ENCODE results near the gene RAI1.
A peak's percentile ranks its signal among the peaks of the same experiment; 100 is the strongest.
"Not testable (repeated sequence)": the region's sequence is repeated elsewhere in the genome, so short reads cannot be mapped to it uniquely, and the experiment has no call there.

RAI1 gene

DNA sequence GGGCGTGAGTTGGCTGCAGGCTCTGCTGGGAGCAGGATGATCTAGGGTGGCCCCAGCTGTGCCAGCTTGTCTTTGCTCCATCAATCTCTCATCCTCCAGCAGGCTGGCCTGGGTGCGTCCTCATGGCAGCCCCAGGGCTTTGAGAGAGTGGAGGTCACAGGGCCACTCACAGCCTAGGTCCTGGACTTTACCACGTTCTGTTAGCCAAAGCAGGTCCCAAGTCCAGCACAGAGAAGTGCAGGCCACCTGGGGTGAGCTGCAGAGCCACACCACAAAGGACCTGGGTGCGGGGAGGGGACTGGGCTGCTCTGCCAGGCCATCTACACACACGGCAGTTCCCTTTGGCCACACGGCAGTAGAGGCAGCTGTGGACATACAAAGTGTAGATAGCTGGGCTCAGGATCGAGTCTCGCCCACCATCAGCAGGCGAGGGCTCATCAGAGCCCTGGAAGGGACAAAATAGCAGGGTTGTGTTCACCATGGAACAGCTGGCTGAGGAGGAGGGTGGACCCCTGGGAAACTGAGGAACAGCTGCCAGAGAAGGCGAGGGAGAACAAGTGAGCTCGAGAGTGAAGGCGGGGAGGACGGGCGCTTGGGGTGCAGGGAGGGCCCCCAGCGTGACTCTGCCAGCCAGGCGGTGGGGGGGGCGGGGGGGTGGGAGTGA is 125.5 kb downstream of the RAI1 start:
- in situ Hi-C loops (cut with MboI; ENCODE audit: low sequenced_read_pairs, unreplicated experiment) = no loop called here
- TF ChIP-seq, protein P1, sequence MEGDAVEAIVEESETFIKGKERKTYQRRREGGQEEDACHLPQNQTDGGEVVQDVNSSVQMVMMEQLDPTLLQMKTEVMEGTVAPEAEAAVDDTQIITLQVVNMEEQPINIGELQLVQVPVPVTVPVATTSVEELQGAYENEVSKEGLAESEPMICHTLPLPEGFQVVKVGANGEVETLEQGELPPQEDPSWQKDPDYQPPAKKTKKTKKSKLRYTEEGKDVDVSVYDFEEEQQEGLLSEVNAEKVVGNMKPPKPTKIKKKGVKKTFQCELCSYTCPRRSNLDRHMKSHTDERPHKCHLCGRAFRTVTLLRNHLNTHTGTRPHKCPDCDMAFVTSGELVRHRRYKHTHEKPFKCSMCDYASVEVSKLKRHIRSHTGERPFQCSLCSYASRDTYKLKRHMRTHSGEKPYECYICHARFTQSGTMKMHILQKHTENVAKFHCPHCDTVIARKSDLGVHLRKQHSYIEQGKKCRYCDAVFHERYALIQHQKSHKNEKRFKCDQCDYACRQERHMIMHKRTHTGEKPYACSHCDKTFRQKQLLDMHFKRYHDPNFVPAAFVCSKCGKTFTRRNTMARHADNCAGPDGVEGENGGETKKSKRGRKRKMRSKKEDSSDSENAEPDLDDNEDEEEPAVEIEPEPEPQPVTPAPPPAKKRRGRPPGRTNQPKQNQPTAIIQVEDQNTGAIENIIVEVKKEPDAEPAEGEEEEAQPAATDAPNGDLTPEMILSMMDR (IDR thresholded peaks at IDR 0.05; ENCODE audit: borderline replicate concordance, control extremely low read depth, extremely low read depth, insufficient read depth, missing control alignments) = no peak
- DNase-seq (ENCODE audit: low spot score) = no peak

DNA sequence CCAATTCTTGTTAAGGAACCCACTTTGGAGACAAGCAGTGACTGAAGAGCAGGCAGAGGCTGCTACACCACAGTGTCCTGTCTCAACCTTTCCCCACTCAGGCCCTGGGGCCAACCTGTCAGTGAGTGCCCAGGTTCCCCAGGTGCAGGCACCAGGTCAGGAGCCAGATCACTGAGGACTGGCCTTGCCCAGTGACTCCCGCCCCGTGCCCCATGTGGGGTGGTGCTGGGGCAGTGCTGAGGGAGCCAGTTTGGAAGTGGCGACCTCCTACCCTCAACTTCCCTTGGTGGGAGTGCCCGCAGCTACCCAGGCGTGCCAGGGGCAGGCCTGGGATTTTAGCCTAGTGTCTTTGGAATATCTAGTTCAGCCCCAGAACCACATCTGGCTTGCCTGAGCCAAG is 126.2 kb downstream of the RAI1 start:
- DNase-seq (ENCODE audit: low spot score) = no peak
- TF ChIP-seq, protein P1 (IDR thresholded peaks at IDR 0.05; ENCODE audit: borderline replicate concordance, control extremely low read depth, extremely low read depth, insufficient read depth, missing control alignments) = no peak
- in situ Hi-C loops (cut with MboI; ENCODE audit: low sequenced_read_pairs, unreplicated experiment) = no loop called here

DNA sequence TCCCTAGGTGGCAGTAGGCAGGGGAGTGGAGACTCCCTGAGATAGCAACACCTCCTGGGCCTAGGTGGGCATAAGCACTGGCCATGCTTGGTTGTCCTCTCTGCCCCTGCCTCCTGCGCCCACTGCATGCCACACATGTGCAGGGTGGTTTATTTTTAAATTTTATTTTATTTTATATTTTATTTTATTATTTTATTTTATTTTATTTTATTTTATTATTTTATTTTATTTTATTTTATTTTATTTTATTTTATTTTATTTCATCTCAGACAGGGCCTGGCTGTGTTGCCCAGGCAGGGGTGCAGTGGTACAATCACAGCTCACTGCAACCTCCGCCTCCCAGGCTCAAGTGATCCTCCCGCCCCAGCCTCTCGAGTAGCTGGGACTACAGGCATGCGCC is 126.9 kb downstream of the RAI1 start:
- in situ Hi-C loops (cut with MboI; ENCODE audit: low sequenced_read_pairs, unreplicated experiment); DNase-seq (ENCODE audit: low spot score): not testable (repeated sequence)

DNA sequence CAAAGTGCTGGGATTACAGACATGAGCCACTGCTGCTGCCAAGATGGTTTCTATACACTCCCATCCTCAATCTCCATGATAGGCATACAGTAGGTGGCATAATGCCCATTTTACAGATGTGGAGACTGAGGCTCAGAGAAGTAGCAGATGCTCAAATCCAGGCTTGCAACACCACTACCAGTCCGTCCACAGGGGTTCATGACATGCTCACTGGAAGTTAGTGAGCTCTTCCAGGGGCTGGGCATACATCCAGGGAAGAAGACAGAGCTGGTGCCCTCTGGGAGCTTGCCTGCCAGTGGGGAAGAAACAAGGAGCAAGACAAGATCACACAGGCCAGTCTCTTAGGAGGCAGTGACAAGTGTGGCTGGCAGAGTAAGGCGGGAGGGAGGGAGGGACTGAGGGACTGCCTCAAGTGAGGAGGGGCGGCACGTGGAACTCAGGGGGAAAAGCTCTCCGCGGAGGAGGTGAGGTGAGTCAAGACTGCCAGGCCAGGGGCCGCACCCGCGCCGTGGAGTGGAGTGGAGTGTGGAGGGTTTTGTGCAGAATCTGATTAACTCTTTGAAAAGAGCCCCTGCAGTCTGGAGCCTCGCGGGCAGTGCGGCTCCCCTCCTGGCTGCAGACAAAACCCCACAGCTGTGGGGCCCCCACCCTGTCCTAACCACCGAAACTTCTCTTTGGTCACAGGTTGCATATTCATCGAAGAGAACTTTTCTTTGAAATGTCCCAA is 127.6 kb downstream of the RAI1 start:
- peak; percentile 88 for DNase-seq (ENCODE audit: low spot score)
- TF ChIP-seq, protein P1 (IDR thresholded peaks at IDR 0.05; ENCODE audit: borderline replicate concordance, control extremely low read depth, extremely low read depth, insufficient read depth, missing control alignments) = no peak
- in situ Hi-C loops (cut with MboI; ENCODE audit: low sequenced_read_pairs, unreplicated experiment) = no loop called here

DNA sequence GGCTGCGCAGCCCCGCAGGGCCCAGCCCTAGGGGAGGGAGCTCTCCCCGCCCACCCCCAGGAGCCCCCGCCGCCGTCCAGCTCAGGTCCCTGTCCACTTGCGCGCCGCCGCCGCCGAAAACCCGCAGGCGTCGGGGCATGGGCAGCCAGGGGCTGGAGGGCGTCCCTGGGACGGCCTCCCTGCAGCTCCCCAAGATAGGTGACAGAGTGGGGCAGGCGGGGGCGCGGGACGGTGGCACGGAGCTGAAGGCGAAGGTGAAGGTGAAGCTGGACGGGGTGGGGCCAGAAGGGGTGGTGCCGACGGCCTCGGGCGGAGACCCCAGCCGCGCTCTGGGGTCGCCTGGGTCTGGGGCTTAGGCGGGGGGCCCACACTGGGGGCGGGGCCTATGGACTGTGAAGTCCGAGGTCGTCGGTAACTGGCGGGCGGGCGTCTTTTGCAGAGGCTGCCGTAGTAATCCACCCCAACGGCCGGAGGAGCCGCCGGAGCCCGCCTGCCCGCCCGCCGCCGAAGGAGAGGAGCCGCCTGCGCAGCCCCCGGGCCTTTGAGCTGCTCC is 128.3 kb downstream of the RAI1 start:
- TF ChIP-seq, protein P1 (IDR thresholded peaks at IDR 0.05; ENCODE audit: borderline replicate concordance, control extremely low read depth, extremely low read depth, insufficient read depth, missing control alignments) = no peak
- DNase-seq (ENCODE audit: low spot score) = no peak
- in situ Hi-C loops (cut with MboI; ENCODE audit: low sequenced_read_pairs, unreplicated experiment) = loop anchor here (10.0 kb wide), 1 partner anchor 55 kb away; no protein-coding TSS in a partner anchor

DNA sequence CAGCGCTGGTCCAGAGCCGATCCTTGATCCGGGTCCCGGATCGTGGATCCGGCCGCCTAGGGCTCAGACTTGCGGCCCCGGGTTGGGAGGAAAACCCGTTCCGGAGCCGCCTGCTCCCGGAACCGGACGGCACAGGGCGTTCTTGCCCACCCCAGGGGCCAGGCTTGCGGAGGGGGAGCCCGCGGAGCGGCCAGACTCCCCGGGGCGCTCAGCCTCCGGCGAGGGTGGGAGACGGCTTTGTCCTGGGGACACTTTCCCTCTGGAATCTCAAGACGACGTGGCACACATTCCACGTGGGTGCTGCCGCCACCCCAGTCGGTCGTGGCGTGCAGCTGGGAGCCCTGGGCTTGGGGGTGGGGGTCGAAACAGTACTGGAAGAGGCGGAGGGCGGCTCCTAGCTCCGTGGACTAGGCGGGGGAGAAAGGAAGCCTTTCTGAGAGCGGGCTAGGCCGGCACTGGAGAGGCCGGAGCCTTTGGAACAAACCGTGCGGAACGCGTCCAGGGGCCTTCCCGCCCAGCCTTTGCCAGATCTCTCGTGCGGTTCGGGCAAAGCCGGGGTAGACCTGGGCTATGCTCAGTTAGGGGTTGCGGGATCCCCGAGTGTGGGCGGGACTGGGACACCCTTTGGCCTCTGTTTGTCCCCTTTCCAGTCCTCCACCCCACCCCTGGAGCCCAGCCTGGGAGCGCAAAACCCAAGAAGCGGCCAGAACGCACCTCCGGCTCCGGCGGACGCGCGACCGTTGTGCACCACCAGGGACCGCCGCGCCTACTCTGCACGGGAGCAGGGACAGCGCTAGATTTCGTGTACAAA is 129.0 kb downstream of the RAI1 start:
- TF ChIP-seq, protein P1 (IDR thresholded peaks at IDR 0.05; ENCODE audit: borderline replicate concordance, control extremely low read depth, extremely low read depth, insufficient read depth, missing control alignments) = no peak
- in situ Hi-C loops (cut with MboI; ENCODE audit: low sequenced_read_pairs, unreplicated experiment) = loop anchor here (10.0 kb wide), 1 partner anchor 55 kb away; no protein-coding TSS in a partner anchor
- no peak for DNase-seq (ENCODE audit: low spot score)

Data from GM13976 (cell line).